H9 (cell line): ENCODE results near the gene UBE2V1. TPM values are rescaled to one million over a fixed set of nuclear protein-coding genes. Genes with fewer than 3 reads are reported as not detected.
A peak's percentile ranks its signal among the peaks of the same experiment; 100 is the strongest.

Experiments used
- DNase-seq: peaks from one replicate; pipeline ENCODE4 v3.0.0-alpha.2; 2017
- H2AFZ ChIP-seq: one replicate; pipeline ENCODE4 v1.6.1; 2013; ENCODE audit warnings: mild to moderate bottlenecking, low read length, control low read depth, moderate library complexity
- H2AK5ac ChIP-seq: 2 replicates; pipeline ENCODE4 v1.6.1; 2013; ENCODE audit warnings: low read length, control low read depth, mixed read lengths; ENCODE audit not compliant: insufficient read length
- H2BK120ac ChIP-seq: one replicate; pipeline ENCODE4 v1.6.1; 2013; ENCODE audit warnings: low read depth, mild to moderate bottlenecking, low read length, control low read depth, inconsistent platforms; ENCODE audit not compliant: poor library complexity, severe bottlenecking
- H2BK12ac ChIP-seq: 2 replicates; pipeline ENCODE4 v1.6.1; 2013; ENCODE audit warnings: low read length, control low read depth, mixed read lengths, low read depth; ENCODE audit not compliant: insufficient read length
- H2BK15ac ChIP-seq: 2 replicates; pipeline ENCODE4 v1.6.1; 2013; ENCODE audit warnings: low read depth, low read length, control low read depth
- H2BK20ac ChIP-seq: one replicate; pipeline ENCODE4 v1.6.1; 2013; ENCODE audit warnings: low read depth, mild to moderate bottlenecking, low read length, control low read depth, inconsistent platforms; ENCODE audit not compliant: poor library complexity, severe bottlenecking
- H2BK5ac ChIP-seq: 2 replicates; pipeline ENCODE4 v1.6.1; 2013; ENCODE audit warnings: low read length, control low read depth, mixed read lengths; ENCODE audit not compliant: insufficient read length
- H3K14ac ChIP-seq: 2 replicates; pipeline ENCODE4 v1.6.1; 2013; ENCODE audit warnings: low read length, control low read depth; ENCODE audit not compliant: insufficient read depth
- H3K18ac ChIP-seq: 2 replicates; pipeline ENCODE4 v1.6.1; 2013; ENCODE audit warnings: low read depth, mild to moderate bottlenecking, mixed read lengths, low read length, control low read depth; ENCODE audit not compliant: insufficient read length
- H3K23ac ChIP-seq: 2 replicates; pipeline ENCODE4 v1.6.1; 2013; ENCODE audit warnings: low read length, control low read depth, mixed read lengths, low read depth; ENCODE audit not compliant: insufficient read length
- H3K23me2 ChIP-seq: 2 replicates; pipeline ENCODE4 v1.6.1; 2013; ENCODE audit warnings: low read depth, mild to moderate bottlenecking, mixed read lengths, low read length, control low read depth; ENCODE audit not compliant: insufficient read length, poor library complexity, severe bottlenecking
- H3K27ac ChIP-seq: 2 replicates; pipeline ENCODE4 v1.5.1; 2013; ENCODE audit warnings: low read length, control low read depth, mixed read lengths, low read depth; ENCODE audit not compliant: insufficient read length
- H3K27me3 ChIP-seq: 2 replicates; pipeline ENCODE4 v1.6.1; 2013; ENCODE audit warnings: low read length, control low read depth, inconsistent platforms; ENCODE audit not compliant: insufficient read depth
- H3K4ac ChIP-seq: 2 replicates; pipeline ENCODE4 v1.6.1; 2013; ENCODE audit warnings: low read depth, mild to moderate bottlenecking, control low read depth, inconsistent platforms, low read length, moderate library complexity
- H3K4me1 ChIP-seq: 2 replicates; pipeline ENCODE4 v1.6.1; 2013; ENCODE audit warnings: low read length, control low read depth, inconsistent platforms; ENCODE audit not compliant: insufficient read depth
- H3K4me2 ChIP-seq: 2 replicates; pipeline ENCODE4 v1.6.1; 2013; ENCODE audit warnings: low read length, control low read depth, mixed read lengths; ENCODE audit not compliant: insufficient read length, insufficient read depth
- H3K56ac ChIP-seq: 2 replicates; pipeline ENCODE4 v1.6.1; 2013; ENCODE audit warnings: low read depth, mild to moderate bottlenecking, mixed read lengths, low read length, control low read depth; ENCODE audit not compliant: insufficient read length
- H3K79me1 ChIP-seq: 2 replicates; pipeline ENCODE4 v1.6.1; 2013; ENCODE audit warnings: low read depth, mild to moderate bottlenecking, moderate library complexity, low read length, control low read depth, inconsistent platforms; ENCODE audit not compliant: insufficient read depth, poor library complexity, severe bottlenecking
- H3K79me2 ChIP-seq: 2 replicates; pipeline ENCODE4 v1.6.1; 2013; ENCODE audit warnings: low read length, control low read depth, inconsistent platforms; ENCODE audit not compliant: insufficient read depth
- H3K9ac ChIP-seq: 2 replicates; pipeline ENCODE4 v1.6.1; 2013; ENCODE audit warnings: low read length, control low read depth, mixed read lengths; ENCODE audit not compliant: insufficient read length; ENCODE audit errors: extremely low read depth
- H3K9me3 ChIP-seq: one replicate; pipeline ENCODE4 v1.6.1; 2013; ENCODE audit warnings: low read depth, low read length, inconsistent platforms; ENCODE audit not compliant: control insufficient read depth
- H3T11ph ChIP-seq: one replicate; pipeline ENCODE4 v1.6.1; 2013; ENCODE audit warnings: mild to moderate bottlenecking, low read length, control low read depth, inconsistent platforms
- H4K20me1 ChIP-seq: one replicate; pipeline ENCODE4 v1.6.1; 2013; ENCODE audit not compliant: control insufficient read depth, insufficient read length, insufficient read depth
- H4K5ac ChIP-seq: 2 replicates; pipeline ENCODE4 v1.6.1; 2013; ENCODE audit warnings: low read depth, mild to moderate bottlenecking, mixed read lengths, low read length, control low read depth; ENCODE audit not compliant: insufficient read length
- H4K8ac ChIP-seq: replicated peaks from 2 replicates; pipeline ENCODE4 v1.6.1; 2013; ENCODE audit warnings: low read length, control low read depth, mixed read lengths, low read depth; ENCODE audit not compliant: insufficient read length
- H4K91ac ChIP-seq: 2 replicates; pipeline ENCODE4 v1.6.1; 2013; ENCODE audit warnings: low read depth, mild to moderate bottlenecking, moderate library complexity, mixed read lengths, low read length, control low read depth; ENCODE audit not compliant: insufficient read length
- H3K27ac Mint-ChIP-seq, 3 experiments: 2 replicates in 2 of 3; 3 replicates in 1 of 3; pipeline ENCODE4 v1.8.0; 2020 to 2021; ENCODE audit warnings: mixed read lengths in 3 of 3, mild to moderate bottlenecking in 1 of 3, moderate library complexity in 1 of 3
- H3K27me3 Mint-ChIP-seq: 2 replicates; pipeline ENCODE4 v1.8.0; 2021; ENCODE audit warnings: low read depth, mild to moderate bottlenecking, moderate library complexity, mixed read lengths
- H3K36me3 Mint-ChIP-seq, 3 experiments: 2 replicates in 2 of 3; 3 replicates in 1 of 3; pipeline ENCODE4 v1.8.0; 2020 to 2021; ENCODE audit warnings: low read depth in 3 of 3, mixed read lengths in 3 of 3; ENCODE audit not compliant: insufficient read depth in 1 of 3
- H3K4me1 Mint-ChIP-seq, 2 experiments: 2 replicates each; pipeline ENCODE4 v1.8.0; 2020; ENCODE audit warnings: mixed read lengths in 2 of 2
- H3K4me3 Mint-ChIP-seq, 2 experiments: 2 replicates in 1 of 2; 3 replicates in 1 of 2; pipeline ENCODE4 v1.8.0; 2020 to 2021; ENCODE audit warnings: mild to moderate bottlenecking in 2 of 2, mixed read lengths in 2 of 2, moderate library complexity in 1 of 2
- H3K9me3 Mint-ChIP-seq, 2 experiments: 2 replicates in 1 of 2; 3 replicates in 1 of 2; pipeline ENCODE4 v1.8.0; 2020; ENCODE audit warnings: mild to moderate bottlenecking in 2 of 2, mixed read lengths in 2 of 2, moderate library complexity in 1 of 2
- WGBS: extraction: QIAGEN DNeasy Blood & Tissue Kit; methylation state at CpG from one replicate; pipeline ENCODE4 v1.1.7; 2013; ENCODE audit warnings: missing lambda C conversion rate, low lambda C conversion rate, mixed read lengths; ENCODE audit not compliant: insufficient read length; ENCODE audit errors: extremely low coverage; 5-methylcytosine and 5-hydroxymethylcytosine counted together
- total RNA-seq: library from RNA; stranded (reverse); gene quantifications from 2 replicates; pipeline ENCODE4 v1.2.1, GENCODE V29; 2021
- TF ChIP-seq, protein P1 (sequence below): fragments of 200-600 bp; sonication (generic); conservative IDR thresholded peaks from 3 replicates; pipeline ENCODE4 v1.8.0; 2021; ENCODE audit warnings: antibody characterized with exemption, mild to moderate bottlenecking

Gene UBE2V1
- total RNA-seq, 1 experiment from 2014 or later, result 152 TPM

- Histone ChIP-seq H3K79me1 (no peaks in the 10 kb centered on the region), H3K79me2 (no peaks in the 10 kb centered on the region), H4K91ac (no peak overlapping the region), H3K14ac (no peak overlapping the region), H3K4ac (no peak overlapping the region), H3K56ac (no peak overlapping the region), H3K9me3 (no peaks in the 10 kb centered on the region), H3K27ac (no peak overlapping the region), H3K9ac (no peak overlapping the region), H3K18ac (no peak overlapping the region), H2BK5ac (no peak overlapping the region), H4K5ac (no peak overlapping the region), H3T11ph (no peak overlapping the region), H2BK20ac (no peak overlapping the region), H4K20me1 (no peaks in the 10 kb centered on the region), H2BK120ac (no peak overlapping the region), H2AFZ (no peak overlapping the region), H3K23me2 (no peaks in the 10 kb centered on the region), H2BK12ac (no peak overlapping the region), H2BK15ac (no peak overlapping the region; the same call in 1 of the 2 replicates), H3K23ac (no peak overlapping the region), H3K27me3 (no peaks in the 10 kb centered on the region), H3K4me1 (no peaks in the 10 kb centered on the region), H4K8ac (no peak overlapping the region), H2AK5ac (no peak overlapping the region), H3K4me2 (no peak overlapping the region)
- no CpG with 5 or more reads among the region's 20 CpGs for WGBS
- Mint-ChIP-seq H3K4me3 (no peak overlapping the region; a peak in 1 of 5 replicates), H3K36me3 (no peaks in the 10 kb centered on the region), H3K9me3 (no peaks in the 10 kb centered on the region; a peak in 1 of 5 replicates), H3K27ac (0 out of 7 replicates have a peak overlapping the region, but pooled peaks of 1 of the 3 experiments have one; percentile 46), H3K4me1 (peaks cover 7 to 22% of the 10 kb centered on the region in 2 experiments; a peak in 3 of 4 replicates), H3K27me3 (no peaks in the 10 kb centered on the region; the same call in 1 of the 2 replicates)
- TF ChIP-seq, protein P1, sequence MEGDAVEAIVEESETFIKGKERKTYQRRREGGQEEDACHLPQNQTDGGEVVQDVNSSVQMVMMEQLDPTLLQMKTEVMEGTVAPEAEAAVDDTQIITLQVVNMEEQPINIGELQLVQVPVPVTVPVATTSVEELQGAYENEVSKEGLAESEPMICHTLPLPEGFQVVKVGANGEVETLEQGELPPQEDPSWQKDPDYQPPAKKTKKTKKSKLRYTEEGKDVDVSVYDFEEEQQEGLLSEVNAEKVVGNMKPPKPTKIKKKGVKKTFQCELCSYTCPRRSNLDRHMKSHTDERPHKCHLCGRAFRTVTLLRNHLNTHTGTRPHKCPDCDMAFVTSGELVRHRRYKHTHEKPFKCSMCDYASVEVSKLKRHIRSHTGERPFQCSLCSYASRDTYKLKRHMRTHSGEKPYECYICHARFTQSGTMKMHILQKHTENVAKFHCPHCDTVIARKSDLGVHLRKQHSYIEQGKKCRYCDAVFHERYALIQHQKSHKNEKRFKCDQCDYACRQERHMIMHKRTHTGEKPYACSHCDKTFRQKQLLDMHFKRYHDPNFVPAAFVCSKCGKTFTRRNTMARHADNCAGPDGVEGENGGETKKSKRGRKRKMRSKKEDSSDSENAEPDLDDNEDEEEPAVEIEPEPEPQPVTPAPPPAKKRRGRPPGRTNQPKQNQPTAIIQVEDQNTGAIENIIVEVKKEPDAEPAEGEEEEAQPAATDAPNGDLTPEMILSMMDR, result no peak
- DNase-seq, result no peak
These were observed 60.2 kb downstream of the UBE2V1 start for GRCh38 chr20:50052550-50053361.
